EH (cell line): ENCODE data around the gene TMBIM6.
"Not testable (repeated sequence)": the region's sequence is repeated elsewhere in the genome, so short reads cannot be mapped to it uniquely, and the experiment has no call there.

Source experiments
- DNase-seq: peaks from one replicate; pipeline ENCODE4 v3.0.0-alpha.2; 2015; ENCODE audit warnings: low read depth

TMBIM6 gene

DNA sequence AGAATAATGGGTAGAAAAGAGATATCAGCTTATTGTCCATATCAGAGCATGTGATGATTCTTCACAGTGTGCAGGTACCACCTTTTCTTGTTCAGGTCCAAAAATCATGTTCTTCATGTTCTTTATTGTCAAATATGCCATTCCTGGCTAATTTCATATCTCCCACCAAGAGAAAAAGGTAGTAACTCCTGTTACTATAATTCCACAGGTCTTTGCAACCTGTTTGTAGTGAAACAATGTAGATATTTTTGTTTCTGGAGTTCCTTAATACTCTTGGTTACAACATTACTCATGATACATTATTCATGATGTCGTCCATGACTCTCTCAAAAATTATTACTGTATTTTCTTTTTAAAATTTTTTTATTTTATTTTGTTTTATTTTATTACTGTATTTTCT lies 11.3 kb upstream of the TMBIM6 start:
- DNase-seq, result no peak

DNA sequence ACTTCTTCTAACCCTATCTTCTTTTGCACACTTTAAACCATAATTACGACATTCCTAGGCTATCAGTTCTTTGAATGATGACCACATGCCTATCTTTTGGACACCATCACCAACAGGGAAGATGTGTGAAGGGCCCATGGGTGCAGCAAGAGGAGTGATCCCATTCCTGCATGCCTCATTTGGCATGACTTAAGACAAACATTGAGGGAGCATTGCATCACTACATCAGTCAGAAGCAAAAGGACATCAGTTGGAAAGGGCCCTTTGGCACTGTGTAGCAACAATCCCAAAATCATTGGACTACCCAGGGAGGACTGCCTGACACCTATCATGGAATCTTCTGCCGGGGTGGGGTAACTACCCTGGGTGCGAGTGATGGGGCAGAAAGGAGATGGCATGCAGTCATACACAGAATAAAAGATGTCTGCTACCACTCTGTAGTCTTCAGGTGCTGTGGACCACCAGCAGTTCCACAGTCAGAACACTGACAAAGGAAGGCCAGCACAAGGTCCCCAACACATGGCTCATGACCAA lies 10.7 kb upstream of the TMBIM6 start:
- DNase-seq, result peak; percentile 33

DNA sequence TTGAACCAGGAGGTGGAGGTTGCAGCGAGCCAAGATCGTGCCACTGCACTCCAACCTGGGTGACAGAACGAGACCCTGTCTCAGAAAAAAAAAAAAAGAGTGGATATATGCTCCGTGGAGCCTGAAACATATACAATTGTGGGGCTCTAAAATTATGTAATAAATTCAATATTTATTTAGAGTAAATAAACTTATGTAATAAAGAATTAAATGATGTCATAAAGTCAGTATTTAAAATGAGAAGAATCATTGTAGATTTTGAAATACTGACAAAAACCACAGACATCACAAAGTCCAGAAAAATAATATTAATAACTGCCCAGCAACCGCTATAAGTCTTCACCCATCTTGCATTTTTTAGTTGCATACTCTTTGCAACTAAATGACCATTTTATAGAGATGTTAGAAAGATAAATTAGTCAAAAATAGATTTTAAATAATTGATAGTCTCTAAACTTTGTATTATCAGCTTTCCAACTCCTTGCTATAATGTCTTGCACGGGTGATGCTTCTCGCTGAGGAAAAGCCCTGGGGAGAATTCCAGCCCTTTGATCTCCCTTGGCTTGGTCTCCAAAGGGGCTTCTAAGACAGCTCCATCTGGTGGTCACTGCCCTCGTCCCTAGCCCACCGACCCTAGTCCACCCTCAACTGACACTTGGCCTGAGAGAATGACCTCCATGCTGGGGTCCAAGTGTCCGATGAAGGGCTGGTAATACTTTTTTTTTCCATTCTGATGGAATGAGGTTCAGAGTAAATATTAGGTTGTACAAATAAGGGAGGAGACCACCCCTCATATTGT lies 7.9 kb upstream of the TMBIM6 start:
- DNase-seq, result no peak

DNA sequence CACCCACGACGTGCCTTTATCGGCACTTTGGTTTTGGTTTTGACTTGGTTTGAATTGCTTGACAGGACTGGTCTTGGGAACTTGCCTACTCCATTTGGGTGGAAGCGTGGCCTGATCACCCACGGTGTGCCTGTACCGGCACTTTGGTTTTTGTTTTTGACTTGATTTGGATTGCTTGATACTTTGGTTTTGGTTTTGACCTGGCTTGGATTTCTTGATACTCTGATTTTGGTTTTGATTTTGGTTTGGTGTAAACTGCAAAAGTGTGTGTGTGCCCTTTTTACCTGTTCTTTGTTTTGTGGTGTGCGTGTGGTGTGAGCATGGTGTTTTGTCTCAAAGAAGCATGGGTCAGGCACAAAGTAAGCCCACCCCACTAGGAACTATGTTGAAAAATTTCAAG lies 6.5 kb upstream of the TMBIM6 start:
- DNase-seq, result not testable (repeated sequence)

GRCh38 chr12:49738721-49739120 lies 2.6 kb upstream of the TMBIM6 start:
- DNase-seq, result peak; percentile 48

DNA sequence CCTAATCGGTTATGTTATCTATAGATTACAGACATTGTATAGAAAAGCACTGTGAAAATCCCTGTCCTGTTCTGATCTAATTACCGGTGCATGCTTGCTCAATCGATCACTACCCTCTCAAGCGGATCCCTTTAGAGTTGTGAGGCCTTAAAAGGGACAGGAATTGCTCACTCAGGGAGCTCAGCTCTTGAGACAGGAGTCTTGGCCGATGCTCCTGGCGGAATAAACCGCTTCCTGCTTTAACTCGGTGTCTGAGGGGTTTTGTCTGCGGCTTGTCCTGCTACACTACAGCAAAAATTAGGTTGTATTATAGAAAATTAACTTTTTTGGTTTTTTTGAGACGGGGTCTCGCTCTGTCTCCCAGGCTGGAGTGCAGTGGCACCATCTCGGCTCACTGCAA lies 1.1 kb upstream of the TMBIM6 start:
- DNase-seq, result not testable (repeated sequence)

- peak; percentile 93 for DNase-seq
These were observed 694 bp downstream of the TMBIM6 start for GRCh38 chr12:49741882-49742620.

- DNase-seq, result no peak
These were observed 3.1 kb downstream of the TMBIM6 start for GRCh38 chr12:49744363-49744885.

DNA sequence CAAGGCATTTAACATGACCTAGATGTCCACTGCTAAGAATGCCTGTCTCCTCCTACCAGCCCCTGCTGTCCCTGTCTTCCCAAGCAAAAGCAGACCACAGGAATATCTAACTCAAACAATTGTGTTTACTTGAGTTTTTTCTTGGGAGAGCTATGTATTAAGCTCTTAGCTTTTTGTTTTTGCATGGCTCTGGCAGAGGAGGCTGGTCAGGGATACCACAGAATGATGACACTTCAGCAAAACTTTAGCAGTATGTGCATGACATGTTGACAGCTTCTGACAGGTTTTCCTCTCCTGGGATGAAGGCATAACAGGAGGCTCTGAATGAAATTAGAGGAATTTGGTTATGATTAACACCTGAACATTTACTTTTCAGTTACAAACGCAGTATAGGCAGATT lies 6.9 kb downstream of the TMBIM6 start:
- DNase-seq, result peak; percentile 45

GRCh38 chr12:49748800-49749199 lies 7.4 kb downstream of the TMBIM6 start:
- DNase-seq, result no peak

- peak; percentile 63 for DNase-seq
These were observed 9.0 kb downstream of the TMBIM6 start for GRCh38 chr12:49750027-49750995.

GRCh38 chr12:49750996-49751393 lies 9.6 kb downstream of the TMBIM6 start:
- no peak for DNase-seq

- DNase-seq, result no peak
These were observed 20.5 kb downstream of the TMBIM6 start for GRCh38 chr12:49761677-49762467.

- DNase-seq, result no peak
These were observed 21.1 kb downstream of the TMBIM6 start for GRCh38 chr12:49762468-49762847.

GRCh38 chr12:49763006-49763591 lies 21.7 kb downstream of the TMBIM6 start:
- peak; percentile 51 for DNase-seq

DNA sequence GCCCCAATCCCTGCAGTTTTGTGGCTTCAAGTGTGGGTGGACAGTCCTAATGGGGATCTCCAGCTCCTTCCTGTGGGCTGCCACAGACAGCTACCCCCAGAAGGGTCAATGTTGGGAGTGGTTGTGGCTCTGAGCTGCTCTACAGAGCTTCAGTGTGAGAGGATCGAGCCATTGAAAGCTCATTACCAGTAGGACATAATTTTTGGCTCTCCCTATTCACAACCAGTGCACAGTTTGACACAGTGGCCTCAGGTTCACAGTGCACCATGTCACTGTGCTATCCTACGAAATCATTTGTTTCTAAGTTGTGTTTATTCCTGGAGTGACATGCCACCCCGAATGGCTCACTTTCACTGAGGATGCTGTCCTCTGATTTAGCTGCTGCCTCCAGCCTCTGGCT lies 22.8 kb downstream of the TMBIM6 start:
- no peak for DNase-seq

DNA sequence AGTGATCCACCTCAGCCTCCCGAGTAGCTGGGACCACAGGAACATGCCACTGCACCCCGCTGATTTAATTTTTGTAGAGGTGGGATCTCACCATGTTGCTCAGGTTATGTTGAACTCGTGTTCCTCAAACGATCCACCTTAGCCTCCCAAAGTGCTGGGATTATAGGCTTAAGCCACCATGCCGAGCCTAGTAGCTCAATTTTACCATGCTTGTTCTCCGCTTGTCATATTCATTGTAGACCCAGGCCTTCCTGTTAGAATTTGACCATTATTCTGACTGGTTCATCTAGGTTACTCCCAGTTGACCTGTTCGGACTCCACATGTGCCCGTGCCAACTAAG lies 24.7 kb downstream of the TMBIM6 start:
- DNase-seq, result no peak

GRCh38 chr12:49767333-49767732 lies 26.0 kb downstream of the TMBIM6 start:
- DNase-seq, result no peak

DNA sequence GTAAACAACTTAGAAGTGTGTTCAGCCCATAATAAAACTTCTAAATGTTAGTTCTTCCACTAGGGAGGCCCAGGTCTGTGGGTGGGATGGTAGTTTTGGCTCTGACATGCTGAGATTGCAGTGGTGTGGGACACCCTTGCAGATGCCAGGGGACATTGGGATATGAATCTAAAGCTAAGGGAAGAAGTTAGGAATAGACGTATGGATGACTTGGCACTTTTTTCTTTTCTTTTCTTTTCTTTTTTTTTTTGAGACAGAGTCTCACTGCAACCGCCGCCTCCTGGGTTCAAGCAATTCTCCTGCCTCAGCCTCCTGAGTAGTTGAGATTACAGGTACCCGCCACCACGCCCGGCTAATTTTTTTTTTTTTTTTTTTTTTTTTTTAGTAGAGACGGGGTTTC lies 31.7 kb downstream of the TMBIM6 start:
- not testable (repeated sequence) for DNase-seq

DNA sequence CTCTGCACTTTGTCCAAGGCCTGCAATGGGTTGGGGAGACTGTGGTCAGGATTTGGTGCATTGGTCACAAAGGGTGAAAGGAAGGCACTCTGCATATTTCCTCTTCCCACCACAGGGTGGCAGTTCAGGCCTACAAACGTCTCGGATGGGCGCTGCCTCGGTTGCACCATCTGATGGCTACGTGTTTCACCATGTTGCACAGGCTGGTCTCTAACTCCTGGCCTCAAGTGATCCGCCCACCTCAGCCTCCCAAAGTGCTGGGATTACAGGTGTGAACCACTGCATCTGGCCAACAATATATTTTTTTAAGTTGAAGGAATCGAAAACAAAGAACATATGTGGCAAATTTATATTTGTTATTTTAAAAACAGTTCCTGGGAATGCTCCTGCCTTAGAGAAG lies 35.1 kb downstream of the TMBIM6 start:
- DNase-seq, result peak; percentile 84

DNA sequence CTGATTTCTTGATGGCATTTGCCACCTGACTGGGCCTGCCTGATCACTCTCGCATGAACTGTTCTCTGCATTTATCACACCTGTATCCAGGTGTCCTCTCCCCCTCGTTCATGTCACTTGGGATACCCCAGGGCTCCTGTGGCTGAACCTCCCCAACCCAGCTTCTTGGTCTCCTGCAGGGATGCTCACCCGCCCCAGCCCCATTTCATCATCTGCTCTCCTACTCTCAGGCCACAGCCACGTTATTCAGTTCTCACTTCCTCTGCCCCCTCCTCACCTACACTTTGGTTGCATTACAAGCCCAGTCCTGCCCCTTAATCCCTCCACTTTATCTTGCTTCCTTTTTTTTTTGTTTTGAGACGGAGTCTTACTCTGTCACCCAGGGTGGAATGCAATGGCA lies 35.5 kb downstream of the TMBIM6 start:
- no peak for DNase-seq
